AG04449 (cell line): ENCODE measurements around the gene EMILIN2.
"Not testable (repeated sequence)": the region's sequence is repeated elsewhere in the genome, so short reads cannot be mapped to it uniquely, and the experiment has no call there.

Experiments used
- CTCF ChIA-PET: fragments of 350-600 bp; formaldehyde crosslinking; extraction: SDS; loops from one replicate; lab custom pipeline; 2021; ENCODE audit warnings: antibody characterized with exemption; lab: Yijun Ruan, JAX
- POLR2A ChIA-PET: fragments of 400-600, 350-600 bp; formaldehyde crosslinking; extraction: SDS; loops from one replicate; lab custom pipeline; 2020; ENCODE audit warnings: antibody characterized with exemption, inconsistent platforms; lab: Yijun Ruan, JAX
- DNase-seq: peaks from one replicate; pipeline ENCODE4 v3.0.0-alpha.2; 2010; ENCODE audit warnings: low read depth, low spot score
- H3K4me3 ChIP-seq: 2 replicates; pipeline ENCODE4 v1.5.1; 2011; ENCODE audit warnings: low read depth, mild to moderate bottlenecking, control low read depth, low read length
- CTCF ChIP-seq: IDR thresholded peaks from one replicate; pipeline ENCODE4 v1.5.1; 2011; ENCODE audit warnings: mild to moderate bottlenecking, moderate library complexity, low read length, control low read depth, inconsistent platforms; ENCODE audit not compliant: insufficient read depth; ENCODE audit errors: missing control alignments

EMILIN2 gene

GRCh38 chr18:2850816-2851215, 4.0 kb downstream of the EMILIN2 start:
- POLR2A ChIA-PET, result no interaction called here
- CTCF ChIA-PET, result no interaction called here
- no peak for DNase-seq

GRCh38 chr18:2851771-2852170, 5.0 kb downstream of the EMILIN2 start:
- ChIA-PET POLR2A (no interaction called here), CTCF (no interaction called here)
- no peak for DNase-seq
- no peak overlapping the region for H3K4me3 ChIP-seq
- no peak for TF ChIP-seq CTCF

More at GRCh38 chr18:2850816-2851215, 4.0 kb downstream of the EMILIN2 start:
- no peak for TF ChIP-seq CTCF
- H3K4me3 ChIP-seq, result no peak overlapping the region

- CTCF ChIA-PET, DNase-seq, H3K4me3 ChIP-seq, POLR2A ChIA-PET: not testable (repeated sequence)
These were observed 5.7 kb downstream of the EMILIN2 start for GRCh38 chr18:2852460-2852859.

GRCh38 chr18:2853173-2853925, 6.5 kb downstream of the EMILIN2 start:
- CTCF ChIA-PET, result no interaction called here
- POLR2A ChIA-PET, result no interaction called here
- H3K4me3 ChIP-seq, result no peak overlapping the region

GRCh38 chr18:2853926-2854664, 7.3 kb downstream of the EMILIN2 start:
- no peak overlapping the region for H3K4me3 ChIP-seq
- no peak for TF ChIP-seq CTCF
- ChIA-PET CTCF (no interaction called here), POLR2A (no interaction called here)
- no peak for DNase-seq

More at GRCh38 chr18:2853173-2853925, 6.5 kb downstream of the EMILIN2 start:
- TF ChIP-seq CTCF, result no peak
- no peak for DNase-seq

- TF ChIP-seq CTCF, result no peak
- POLR2A ChIA-PET, result no interaction called here
- no peak for DNase-seq
- CTCF ChIA-PET, result no interaction called here
- no peak overlapping the region for H3K4me3 ChIP-seq
These were observed 8.1 kb downstream of the EMILIN2 start for GRCh38 chr18:2854875-2855274.
